K562 (cell line): ENCODE results near the gene LSM4. TPM values are rescaled to one million over a fixed set of nuclear protein-coding genes. Genes with fewer than 3 reads are reported as not detected.
A peak's percentile ranks its signal among the peaks of the same experiment; 100 is the strongest.

Experiments
- ARID4B ChIP-seq: sonication (generic); formaldehyde crosslinking; IDR thresholded peaks from 2 replicates; pipeline ENCODE4 v1.8.0; 2022; ENCODE audit warnings: mild to moderate bottlenecking, missing genetic modification reagents
- CREB1 ChIP-seq, 2 experiments: sonication (generic) in 1 of 2; formaldehyde crosslinking in 1 of 2; IDR thresholded peaks; 2 replicates each; pipeline versions ENCODE4 v1.6.1 to v1.8.0; 2012 to 2022; ENCODE audit warnings: inconsistent platforms in 1 of 2, mild to moderate bottlenecking in 1 of 2, missing genetic modification reagents in 1 of 2, moderate library complexity in 1 of 2
- EP400 ChIP-seq: fragments of 450-650 bp; IDR thresholded peaks from 2 replicates; pipeline ENCODE4 v1.6.1; 2017; ENCODE audit warnings: antibody characterized with exemption, mild to moderate bottlenecking, moderate library complexity
- FOXP4 ChIP-seq: sonication (generic); formaldehyde crosslinking; IDR thresholded peaks from 2 replicates; pipeline ENCODE4 v1.8.0; 2022; ENCODE audit warnings: mild to moderate bottlenecking, missing genetic modification reagents, borderline replicate concordance
- HNRNPUL1 ChIP-seq: fragments of 200-400 bp; formaldehyde crosslinking; IDR thresholded peaks from 2 replicates; pipeline ENCODE4 v1.6.1; 2017; ENCODE audit warnings: low read length
- LCOR ChIP-seq: sonication (generic); formaldehyde crosslinking; IDR thresholded peaks from 2 replicates; pipeline ENCODE4 v1.8.0; 2022; ENCODE audit warnings: mild to moderate bottlenecking, missing genetic modification reagents
- OTX1 ChIP-seq: fragments of 450-650 bp; formaldehyde crosslinking; IDR thresholded peaks from 2 replicates; pipeline ENCODE4 v1.4.0; 2022; ENCODE audit warnings: mild to moderate bottlenecking
- SP1 ChIP-seq: sonication (generic); formaldehyde crosslinking; IDR thresholded peaks from 2 replicates; pipeline ENCODE4 v1.8.1; 2022; ENCODE audit warnings: mild to moderate bottlenecking, missing genetic modification reagents
- SUPT5H ChIP-seq: fragments of 450-650 bp; IDR thresholded peaks from 2 replicates; pipeline ENCODE4 v1.6.1; 2016
- TEAD1 ChIP-seq, 2 experiments: fragments of 450-650 bp in 1 of 2; sonication (generic) in 1 of 2; formaldehyde crosslinking; IDR thresholded peaks; 2 replicates each; pipeline versions ENCODE4 v1.4.0 to v1.8.0; 2020 to 2022; ENCODE audit warnings: mild to moderate bottlenecking in 2 of 2, missing genetic modification reagents in 1 of 2
- ZNF318 ChIP-seq, 2 experiments: fragments of 450-650 bp; IDR thresholded peaks; 2 replicates each; pipeline ENCODE4 v1.6.1; 2016; ENCODE audit warnings: mild to moderate bottlenecking in 2 of 2, borderline replicate concordance in 1 of 2, low read depth in 1 of 2, moderate library complexity in 1 of 2
- polyA plus RNA-seq, 8 experiments: library from polyadenylated mRNA; depleted of rRNA in 4 of 8; stranded (reverse) in 5 of 8; unstranded in 3 of 8; fragments of >200 nt; fragmentation: Nextera tagmentation in 2 of 8; fragmentation: Illumina TruSeq in 1 of 8; extraction: Ambion mirVana in 2 of 8; extraction: Trizol in 1 of 8; gene quantifications; 2 replicates each; pipeline versions ENCODE4 v1.2.1 to v1.2.3, GENCODE V29; 2011 to 2014; ENCODE audit warnings: inconsistent platforms in 1 of 8, missing spikeins in 1 of 8
- total RNA-seq, 7 experiments: library from RNA; depleted of rRNA in 6 of 7; stranded (reverse); fragments of >200 nt in 6 of 7; fragmentation: Illumina TruSeq in 2 of 7; extraction: Trizol in 2 of 7; gene quantifications; 2 replicates each; pipeline versions ENCODE4 v1.2.1 to v1.2.3, GENCODE V29; 2011 to 2021; ENCODE audit warnings: low replicate concordance in 1 of 7

The LSM4 gene
- total and polyA plus RNA-seq, 9 of the 15 experiments (the other 6 are each of a cell fraction or from before 2014, with no cell fraction given), result 11.9 to 763 (median 202) TPM

- TF ChIP-seq CREB1 (IDR thresholded peaks at IDR 0.05), result peak; percentile 7; the same call in 1 of the 2 replicates
- TF ChIP-seq CREB1 (CRISPR knock-in tag; IDR thresholded peaks at IDR 0.05), result no peak
- TF ChIP-seq FOXP4 (CRISPR knock-in tag), result no peak
- no peak for TF ChIP-seq LCOR (CRISPR knock-in tag)
- no peak; the same call in none of the 2 replicates for TF ChIP-seq SP1
- no peak for TF ChIP-seq ZNF318 (IDR thresholded peaks at IDR 0.05; ENCODE audit: borderline replicate concordance in 1 of 2, low read depth in 1 of 2)
- peak; percentile 37 for TF ChIP-seq SUPT5H
- TF ChIP-seq OTX1 (CRISPR knock-in tag), result peak; percentile 48; the same call in 1 of the 2 replicates
- TF ChIP-seq ARID4B (CRISPR knock-in tag), result no peak; the same call in 1 of the 2 replicates
- peak; percentile 64 for TF ChIP-seq EP400
- peak in 1 of 2 experiments; percentile 32; a peak in 1 of 4 replicates for TF ChIP-seq TEAD1 (CRISPR knock-in tag; IDR thresholded peaks at IDR 0.05)
- no peak for TF ChIP-seq HNRNPUL1
Measured at GRCh38 chr19:18292810-18293641, 29.9 kb downstream of the LSM4 start (continued).
